Activated CD4-positive, alpha-beta T cell treated with anti-CD3 and anti-CD28 coated beads for 1 hour (primary cell): ENCODE data around the gene MYL7.

Source experiments
- DNase-seq: peaks from one replicate; pipeline ENCODE4 v3.0.0-alpha.2; 2020

The MYL7 gene

GRCh38 chr7:44149571-44150465 is 8.7 kb upstream of the MYL7 start:
- no peak for DNase-seq

GRCh38 chr7:44148961-44149536 is 7.9 kb upstream of the MYL7 start:
- DNase-seq: no peak

DNA sequence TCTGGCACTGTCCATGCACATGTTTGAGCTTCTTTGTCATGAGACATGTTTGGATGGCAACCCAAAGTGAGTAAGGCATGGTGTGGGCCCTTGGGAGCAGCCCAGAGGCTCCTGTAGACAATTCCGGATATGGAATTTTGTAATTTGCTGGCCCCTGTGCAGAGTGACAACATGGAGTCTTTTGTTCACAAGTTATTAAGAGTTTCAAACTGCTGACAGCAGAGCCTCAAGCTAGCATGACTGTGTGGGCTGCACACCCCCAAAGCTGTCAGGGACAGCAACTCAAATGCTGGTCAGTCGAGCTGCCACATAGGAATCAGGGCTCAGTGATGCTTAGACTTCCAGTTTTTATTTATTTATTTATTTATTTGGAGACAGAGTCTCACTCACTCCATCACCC is 7.0 kb upstream of the MYL7 start:
- no peak for DNase-seq

DNA sequence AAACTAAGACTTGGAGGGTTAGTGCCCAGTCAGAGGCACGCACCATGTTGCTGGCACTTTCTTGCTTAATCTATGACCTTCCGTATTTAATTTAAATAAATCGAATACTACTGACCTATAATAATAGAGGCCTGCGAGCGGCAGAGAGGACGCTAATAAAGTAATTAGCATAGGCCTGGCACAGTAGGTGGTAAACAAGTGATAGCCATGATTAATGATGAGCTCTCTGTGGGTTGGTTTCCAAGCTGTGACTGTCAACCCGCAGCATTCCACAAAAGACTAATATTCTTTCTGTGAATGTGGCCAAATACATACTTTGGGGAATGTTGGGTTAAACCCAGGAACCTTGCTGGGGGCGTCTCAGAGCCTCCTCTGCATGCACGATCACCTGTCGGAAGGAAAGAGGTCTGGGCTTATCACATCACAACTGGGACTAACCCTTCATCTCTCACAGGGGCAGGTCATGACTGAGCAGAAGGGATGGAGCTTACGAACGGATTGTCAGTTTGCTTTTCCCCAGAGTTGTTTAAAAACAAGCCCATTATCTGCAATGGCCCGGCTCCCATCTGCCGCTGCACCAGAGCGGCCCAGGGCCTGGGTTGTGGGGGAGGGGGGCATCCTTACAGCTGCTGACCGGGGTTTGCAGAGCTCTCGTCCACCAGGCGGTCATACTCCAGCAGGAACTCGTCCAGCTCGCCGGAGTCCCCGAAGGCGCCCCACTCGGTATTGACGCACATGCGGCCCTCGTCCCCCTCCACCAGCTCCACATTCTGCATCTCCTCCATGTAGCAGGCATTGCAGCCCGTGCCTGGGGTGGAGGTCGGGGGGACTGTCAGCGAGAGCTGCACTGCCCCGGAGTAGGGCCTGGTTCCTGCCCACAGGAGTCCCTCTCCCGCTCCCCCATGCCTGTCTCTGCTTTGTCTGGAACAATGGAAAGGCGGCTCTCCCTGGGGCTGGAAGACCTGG is 6.2 kb upstream of the MYL7 start:
- DNase-seq: peak; percentile 3

DNA sequence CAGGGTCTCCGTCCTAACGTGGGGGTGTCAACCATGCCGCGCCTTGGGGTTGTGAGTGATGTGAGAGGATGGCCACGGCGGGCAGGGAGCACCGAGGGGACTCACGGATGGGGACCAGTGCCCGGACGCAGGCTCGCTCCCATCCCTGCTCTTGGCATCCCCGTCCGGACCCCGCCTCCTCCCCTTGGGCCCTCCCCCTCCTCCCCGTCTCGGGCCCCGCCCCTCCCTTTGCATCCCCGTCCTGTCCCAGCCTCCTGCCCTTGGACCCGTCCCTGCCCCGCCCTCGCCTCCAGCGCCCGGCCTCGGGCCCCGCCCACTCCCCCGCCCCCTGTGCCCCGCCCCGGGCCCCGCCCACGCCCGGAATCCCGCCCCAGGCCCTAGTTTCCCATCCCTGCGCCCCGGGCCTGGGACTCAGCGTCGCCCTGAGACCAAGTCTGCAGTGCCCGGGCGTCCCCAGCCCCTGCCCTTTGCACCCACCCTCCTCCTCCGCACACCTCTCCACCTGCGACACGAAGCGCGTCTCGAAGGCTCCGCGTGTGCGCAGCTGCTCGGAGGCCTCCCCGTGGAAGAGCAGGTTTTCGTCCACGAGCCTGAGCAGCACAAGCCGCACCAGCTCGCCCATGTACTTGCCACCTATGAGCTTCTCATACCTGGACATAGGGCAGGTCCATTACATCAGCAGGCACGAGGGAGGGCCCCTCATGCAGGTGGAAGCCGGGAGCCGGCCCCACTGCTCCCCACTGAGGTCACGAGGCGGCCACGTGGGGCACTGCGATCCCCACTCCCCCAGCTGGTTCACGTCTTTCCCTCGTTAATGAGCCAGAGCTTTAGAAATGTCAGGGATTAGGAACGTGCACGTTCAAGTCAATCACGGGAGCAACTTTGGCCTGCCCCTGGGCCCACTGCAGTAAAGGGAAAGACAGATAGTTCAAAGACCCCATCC is 5.1 kb upstream of the MYL7 start:
- peak; percentile 32 for DNase-seq

- peak; percentile 50 for DNase-seq
Measured at GRCh38 chr7:44145479-44145968, 4.4 kb upstream of the MYL7 start.

- no peak for DNase-seq
Measured at GRCh38 chr7:44144968-44145478, 3.9 kb upstream of the MYL7 start.

DNA sequence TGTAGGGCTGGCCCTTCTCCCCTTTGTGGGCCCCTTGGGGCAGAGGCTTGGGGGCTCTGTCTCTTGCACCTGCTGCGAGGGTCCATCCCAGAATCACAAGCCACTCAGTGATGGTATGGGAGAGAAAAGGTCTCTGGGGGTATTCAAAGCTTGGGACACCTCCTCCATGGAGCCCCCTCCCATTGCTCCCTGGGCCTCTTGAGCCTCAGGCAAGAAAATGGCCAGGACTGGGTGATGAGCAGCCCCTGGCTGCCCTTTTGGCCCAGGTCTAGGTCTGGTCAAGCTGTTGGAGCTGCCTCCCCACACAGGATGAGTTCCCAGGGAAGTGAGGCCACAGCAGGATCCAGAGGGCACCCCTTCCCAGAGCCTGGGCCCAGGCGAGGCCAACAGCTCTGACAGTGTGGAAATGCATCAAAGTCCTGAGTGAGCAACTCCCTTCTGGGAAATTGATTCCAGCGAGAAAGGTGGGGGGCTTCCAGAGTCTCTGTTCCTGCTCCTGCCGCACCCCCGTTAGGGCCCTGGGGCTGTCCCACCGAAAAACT is 3.4 kb upstream of the MYL7 start:
- no peak for DNase-seq

GRCh38 chr7:44143646-44144250 is 2.6 kb upstream of the MYL7 start:
- DNase-seq: no peak

DNA sequence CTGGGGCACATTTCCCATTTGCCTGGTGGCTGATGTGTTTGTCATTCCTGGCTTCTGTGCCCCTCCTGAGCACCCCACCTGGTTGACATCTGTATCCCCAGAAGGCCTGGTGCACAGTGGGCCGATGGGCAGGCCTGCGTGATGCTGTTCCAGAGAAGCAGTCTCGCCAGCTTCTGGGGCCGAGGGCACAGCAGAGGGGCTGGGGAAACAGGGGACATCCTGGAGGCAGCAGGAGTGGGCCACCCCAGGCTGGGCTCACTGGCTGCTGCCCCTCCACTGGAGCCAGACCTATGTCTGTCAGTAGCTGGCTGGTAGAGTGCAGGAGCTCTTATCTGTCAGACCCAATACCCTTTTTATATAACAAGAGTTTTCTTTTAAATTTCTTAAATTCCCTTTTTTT is 896 bp upstream of the MYL7 start:
- DNase-seq: no peak

DNA sequence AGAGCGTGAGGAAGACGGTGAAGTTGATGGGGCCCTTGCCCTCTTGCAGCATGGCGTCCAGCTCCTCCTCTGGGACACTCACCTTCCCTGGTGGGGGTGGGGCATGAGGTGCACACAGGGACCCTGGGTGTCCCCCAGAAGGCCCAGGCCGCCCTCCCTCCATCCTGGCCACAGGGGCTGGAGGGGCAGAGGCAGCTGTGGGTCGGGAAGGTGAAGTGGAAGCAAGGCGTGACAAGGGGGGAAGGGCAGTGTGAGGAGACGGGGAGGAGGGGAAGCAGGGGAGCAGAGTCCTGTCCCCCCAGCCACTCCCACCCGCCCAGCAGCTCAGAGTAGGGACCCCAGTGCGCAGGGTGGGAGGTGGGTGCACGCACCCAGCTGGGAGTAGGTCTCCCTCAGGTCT is 791 bp downstream of the MYL7 start:
- no peak for DNase-seq

- no peak for DNase-seq
Measured at GRCh38 chr7:44139311-44140010, 1.7 kb downstream of the MYL7 start.

- no peak for DNase-seq
Measured at GRCh38 chr7:44138698-44139097, 2.4 kb downstream of the MYL7 start.

GRCh38 chr7:44136731-44137130 is 4.4 kb downstream of the MYL7 start:
- no peak for DNase-seq

DNA sequence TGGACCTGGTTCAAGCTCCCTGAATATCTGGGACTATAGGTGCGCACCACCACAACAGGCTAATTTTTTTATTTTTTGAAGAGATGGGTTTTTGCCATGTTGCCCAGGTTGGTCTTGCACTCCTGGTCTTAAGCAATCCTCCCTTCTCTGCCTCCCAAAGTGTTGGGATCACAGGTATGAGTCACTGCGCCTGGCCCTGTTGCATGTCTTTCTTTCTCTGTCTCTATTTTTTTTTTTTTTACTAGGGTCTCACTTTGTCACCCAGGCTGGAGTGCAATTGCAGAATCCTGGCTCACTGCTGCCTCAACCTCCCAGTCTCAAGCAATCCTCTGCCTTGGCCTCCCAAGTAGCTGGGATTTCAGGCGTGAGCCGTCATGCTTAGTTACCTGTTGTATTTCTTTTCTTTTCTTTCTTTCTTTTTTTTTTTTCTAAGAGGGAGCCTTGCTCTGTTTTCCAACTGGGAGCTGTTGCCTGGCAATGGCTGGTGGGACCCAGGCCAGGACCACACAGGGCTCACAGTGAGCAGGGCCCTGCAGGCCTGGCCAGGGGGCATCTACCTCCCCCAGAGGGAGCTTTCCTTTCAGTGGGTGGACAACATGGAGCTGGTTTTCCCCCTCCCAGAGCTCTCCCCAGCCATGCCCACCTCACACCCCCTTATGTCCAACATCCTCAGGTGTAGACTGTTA is 6.0 kb downstream of the MYL7 start:
- no peak for DNase-seq

DNA sequence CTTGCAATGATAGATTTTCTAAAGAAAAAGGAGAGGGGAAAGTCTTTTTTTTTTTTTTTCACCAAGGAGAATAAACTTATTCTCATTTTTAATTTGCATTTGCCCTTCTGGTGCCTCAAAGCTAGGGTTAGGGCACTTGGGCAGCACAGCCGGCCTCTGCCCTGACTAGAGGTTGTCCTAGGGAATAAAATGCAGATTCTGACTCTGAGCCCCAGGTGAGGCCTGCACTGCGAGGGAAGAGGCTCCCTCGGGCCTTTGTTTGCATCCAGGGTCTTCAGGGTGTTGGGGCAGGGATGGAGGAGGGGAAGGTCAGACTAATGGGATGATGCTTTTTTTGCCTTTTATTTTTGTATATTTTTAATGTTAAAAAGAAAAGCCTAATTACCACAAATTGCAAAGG is 7.8 kb downstream of the MYL7 start:
- DNase-seq: no peak

DNA sequence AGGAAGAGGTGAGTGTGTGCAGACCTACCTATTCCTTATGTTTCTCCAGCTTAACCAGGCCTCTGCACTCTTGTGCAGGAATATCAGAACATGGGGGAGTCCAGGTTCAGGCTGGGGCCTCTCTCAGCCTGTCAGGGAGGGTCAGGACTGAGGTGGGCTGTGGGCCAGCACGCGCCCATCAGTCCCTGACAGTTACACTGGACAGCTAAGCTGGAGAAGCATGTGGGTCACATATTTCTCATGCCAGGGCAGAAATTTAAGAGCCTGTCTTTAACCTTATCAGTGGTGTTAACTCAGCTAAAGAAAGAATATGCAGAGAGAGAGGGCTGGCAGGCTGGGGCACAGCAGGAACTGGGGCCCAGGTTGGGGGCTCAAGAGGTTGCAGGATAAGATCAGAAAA is 9.1 kb downstream of the MYL7 start:
- no peak for DNase-seq

DNA sequence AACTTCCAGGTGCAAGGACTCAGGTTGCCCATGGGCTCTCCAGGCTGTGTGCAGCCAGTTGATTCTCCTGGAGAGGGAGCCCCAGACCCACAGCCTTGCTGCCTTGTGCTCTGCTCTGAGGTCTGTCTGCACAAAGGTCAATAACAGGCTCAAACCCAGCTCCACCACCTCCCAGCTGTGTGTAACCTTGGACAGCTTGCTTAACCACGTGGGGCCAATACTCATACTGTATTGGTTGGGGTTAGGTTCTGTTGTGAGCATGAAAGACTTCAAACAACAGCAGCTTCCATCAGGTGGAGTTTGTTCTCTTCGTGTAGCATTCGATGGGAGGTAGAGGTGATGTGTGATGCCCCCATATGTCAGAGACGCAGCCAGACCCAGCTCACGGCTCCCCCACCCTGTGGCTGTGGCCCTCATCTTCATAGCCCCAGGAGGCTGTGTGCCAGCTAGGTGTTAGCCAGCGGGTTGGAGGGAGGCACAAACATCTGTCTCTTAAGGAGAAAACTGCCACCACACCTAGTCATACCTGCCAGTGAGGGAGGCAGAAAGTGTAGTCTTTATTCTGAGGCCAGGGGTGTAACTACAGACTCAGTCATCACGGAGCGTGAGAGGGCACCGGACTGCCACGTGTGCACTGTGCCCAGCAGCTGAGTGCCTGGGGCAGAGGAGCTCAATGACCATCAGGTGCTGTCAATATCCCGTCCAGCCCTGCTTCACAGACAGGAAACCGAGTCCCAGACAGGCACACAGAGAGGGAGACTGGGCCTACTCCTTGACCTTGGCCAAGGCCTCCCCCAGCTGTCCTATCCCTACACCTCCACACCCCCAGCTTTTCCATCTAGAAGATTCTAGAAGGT is 9.7 kb downstream of the MYL7 start:
- DNase-seq: no peak
